Right ventricle myocardium superior (tissue), 1 donor: ENCODE measurements around the gene DAB2. TPM values are rescaled to one million over a fixed set of nuclear protein-coding genes. Genes with fewer than 3 reads are reported as not detected.
"Not testable (repeated sequence)": the region's sequence is repeated elsewhere in the genome, so short reads cannot be mapped to it uniquely, and the experiment has no call there.

Source experiments
- ATAC-seq: fragments of 200-7000 bp; cut with Tn5 transposase; one replicate; pipeline ENCODE4 v1.9.1; 2020; ENCODE audit warnings: mild to moderate bottlenecking; ENCODE audit not compliant: poor library complexity
- DNase-seq: peaks from one replicate; pipeline ENCODE4 v3.0.0-alpha.2; 2020
- intact Hi-C: fragments of 100-400 bp; cut with DNase I; formaldehyde crosslinking; loops from one replicate; pipeline ENCODE4 v1.11.2; 2022
- total RNA-seq: library from RNA; stranded (reverse); fragmentation: NEBNext Ultra II Directional; extraction: Animal tissue kit (Norgen Biotek cat#: 25700); gene quantifications from one replicate; pipeline ENCODE4 v1.2.1, GENCODE V29; 2021
- donor health status: DM: no; HTN: yes; CAD: no; lungs with severe emphysema.

DAB2 gene
- total RNA-seq, 1 donor from 2014 or later, result 29.9 TPM

DNA sequence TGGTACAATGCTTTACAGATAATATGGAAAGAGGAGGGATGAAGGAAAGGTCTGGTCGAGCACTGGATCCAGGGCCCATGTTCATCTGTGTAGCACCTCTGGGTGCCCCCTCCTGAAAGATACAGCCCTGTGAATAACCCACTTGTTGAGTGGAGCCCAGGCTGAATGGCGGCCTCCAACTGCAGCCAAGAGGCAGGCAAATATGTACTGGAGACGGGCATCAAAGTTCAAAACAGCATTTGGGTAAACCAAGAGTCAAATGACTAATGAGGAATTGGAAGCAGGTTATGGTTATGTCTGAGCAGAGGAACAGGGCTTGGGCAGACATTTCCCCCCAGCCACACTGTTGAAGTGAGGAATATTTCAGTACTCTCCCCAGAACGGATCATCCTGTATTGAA is 61.6 kb downstream of the DAB2 start:
- ATAC-seq (no peak), DNase-seq (no peak)
- intact Hi-C loops, result no loop called here

- intact Hi-C loops, result no loop called here
- no peak for DNase-seq
- ATAC-seq, result no peak
These were observed 62.1 kb downstream of the DAB2 start for GRCh38 chr5:39362646-39363045.

- DNase-seq, result no peak
- intact Hi-C loops, result no loop called here
- ATAC-seq, result no peak
These were observed 63.5 kb downstream of the DAB2 start for GRCh38 chr5:39361306-39361705.

DNA sequence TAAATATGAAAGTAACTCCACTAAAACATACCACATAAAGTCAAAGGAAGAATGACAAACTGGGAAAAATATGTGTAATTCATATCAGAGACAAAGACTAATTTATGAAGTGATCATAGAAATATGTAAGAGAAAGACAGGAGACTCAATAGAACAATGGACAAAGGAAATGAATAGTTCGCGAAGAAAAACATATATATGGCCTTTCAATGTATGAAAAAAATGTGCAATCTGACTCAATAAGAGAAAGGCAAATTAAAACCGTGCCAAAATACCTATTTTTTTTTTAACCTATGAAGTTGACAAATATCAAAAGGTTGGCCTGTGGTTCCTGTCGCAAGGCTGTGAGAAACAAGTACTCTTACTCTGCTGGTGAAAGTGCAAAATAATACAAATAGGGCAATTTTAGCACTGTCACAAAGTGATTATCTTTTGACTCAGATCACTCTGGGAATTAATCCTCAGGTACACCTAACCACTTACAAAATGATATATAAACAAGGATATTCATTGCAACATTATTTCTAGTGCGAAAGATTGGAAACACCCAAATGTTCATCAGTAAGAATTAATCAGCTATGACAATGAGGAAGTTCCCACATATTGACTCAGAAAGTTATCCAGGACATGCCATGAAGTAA is 64.2 kb downstream of the DAB2 start:
- intact Hi-C loops, result no loop called here
- ATAC-seq (no peak), DNase-seq (no peak)

DNA sequence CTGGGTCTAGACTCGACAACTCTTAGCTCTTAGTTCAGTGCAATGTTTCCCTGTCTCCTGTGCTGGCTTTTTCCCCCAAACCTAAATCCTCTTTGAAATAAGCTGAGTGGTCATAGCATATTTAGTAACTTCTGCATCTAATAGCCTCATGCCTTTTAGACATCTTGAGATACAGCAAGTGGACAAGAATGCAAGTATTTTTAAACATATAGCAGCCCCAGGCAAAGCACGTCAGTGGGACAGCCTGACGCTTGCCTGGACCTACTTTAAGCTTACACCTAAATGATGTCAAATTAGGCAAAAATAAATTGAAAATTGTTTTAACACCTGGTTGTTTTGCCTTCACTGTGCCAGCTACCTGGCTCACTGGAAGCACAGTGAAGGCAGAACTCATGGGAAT is 68.5 kb downstream of the DAB2 start:
- DNase-seq, result no peak
- no peak for ATAC-seq
- intact Hi-C loops, result no loop called here

GRCh38 chr5:39355324-39355723 is 69.5 kb downstream of the DAB2 start:
- intact Hi-C loops, result no loop called here
- DNase-seq (no peak), ATAC-seq (no peak)

DNA sequence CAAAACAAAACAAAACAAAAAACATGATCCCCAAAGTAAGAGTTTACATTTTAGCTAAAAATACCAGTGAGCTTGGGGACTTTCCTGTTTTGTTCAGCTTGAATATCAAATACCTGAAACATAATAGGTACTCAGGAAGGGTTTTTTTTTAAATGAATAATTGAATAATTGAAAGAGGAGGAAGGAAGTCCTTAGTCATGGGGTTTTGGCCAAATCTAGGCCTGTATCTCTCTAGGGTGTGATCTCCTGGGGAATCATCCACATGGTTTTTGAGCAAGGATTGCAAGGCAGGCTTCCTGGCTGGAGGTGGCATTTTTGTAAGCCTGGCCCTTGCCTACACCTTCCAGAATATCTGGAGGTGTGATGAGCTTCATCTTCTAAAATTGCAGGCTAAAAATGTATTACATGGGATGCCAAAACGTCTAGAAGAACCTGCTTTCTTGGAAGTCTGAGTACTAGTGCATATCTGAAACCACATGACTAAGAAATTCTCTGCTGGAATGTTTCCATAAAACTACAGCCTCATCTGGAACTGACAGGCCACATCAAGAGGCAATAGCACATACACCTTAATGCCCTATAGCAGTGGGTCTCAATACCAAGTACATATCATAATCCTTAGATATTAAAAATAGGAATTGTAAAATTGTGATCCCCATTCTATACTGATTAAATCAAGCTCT is 70.9 kb downstream of the DAB2 start:
- DNase-seq, result no peak
- no peak for ATAC-seq
- intact Hi-C loops, result no loop called here

GRCh38 chr5:39352951-39353350 is 71.8 kb downstream of the DAB2 start:
- intact Hi-C loops, result no loop called here
- no peak for DNase-seq
- no peak for ATAC-seq

DNA sequence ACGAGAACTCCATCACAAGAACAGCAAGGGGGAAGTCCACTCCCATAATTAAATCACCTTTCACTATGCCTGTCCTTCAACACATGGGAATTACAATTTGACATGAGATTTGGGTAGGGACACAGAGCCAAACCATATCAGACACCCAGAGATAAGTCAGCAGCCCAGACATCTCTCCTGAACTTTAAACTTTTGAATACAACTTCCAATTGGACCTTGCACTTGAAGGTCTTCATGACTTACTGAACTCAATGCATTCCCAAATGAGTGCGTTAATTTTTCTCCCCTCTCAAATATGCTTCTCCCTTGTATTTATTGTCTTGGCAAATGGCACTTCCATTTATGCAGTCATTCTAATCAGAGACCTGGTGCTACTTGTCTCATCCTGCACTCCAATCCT is 72.6 kb downstream of the DAB2 start:
- ATAC-seq (no peak), DNase-seq (no peak)
- intact Hi-C loops, result no loop called here

DNA sequence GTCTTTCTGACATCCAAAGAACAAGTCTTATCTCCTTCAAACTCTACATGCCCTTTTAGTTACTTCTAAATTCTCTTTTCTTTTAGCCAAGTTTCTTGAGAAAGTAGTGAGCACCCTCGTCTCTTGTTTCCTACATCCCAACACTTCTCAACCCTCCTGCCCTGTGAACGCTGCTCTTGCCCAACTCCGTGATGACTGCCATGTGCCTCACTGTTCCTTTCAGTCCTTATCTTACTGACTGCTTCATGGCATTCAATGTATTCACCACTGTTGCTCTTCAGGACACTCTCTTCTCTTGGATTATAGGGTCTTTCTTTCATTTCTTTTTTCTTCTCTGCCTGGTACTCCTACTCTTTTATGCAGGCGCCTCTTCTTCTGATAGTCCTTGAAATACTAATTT is 75.3 kb downstream of the DAB2 start:
- DNase-seq (no peak), ATAC-seq (no peak)
- intact Hi-C loops, result no loop called here

DNA sequence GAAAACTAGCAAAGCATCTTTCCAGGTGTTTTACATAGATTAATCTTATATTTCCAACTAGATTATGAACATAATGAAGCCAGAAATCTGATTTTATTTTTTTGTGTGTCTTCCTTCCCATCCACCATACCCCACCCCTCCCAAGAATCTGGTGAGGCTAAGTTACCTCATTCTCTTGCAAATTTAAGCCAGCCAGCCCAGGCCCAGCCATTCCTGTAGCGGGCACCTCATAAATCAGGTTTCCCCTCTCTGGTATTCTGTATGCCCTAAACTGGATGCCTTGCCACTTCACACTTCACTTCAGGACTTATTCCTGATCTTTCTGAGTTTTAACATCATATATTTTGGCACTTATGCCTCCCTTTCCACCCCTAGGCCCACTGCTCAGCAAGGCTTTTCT is 82.3 kb downstream of the DAB2 start:
- intact Hi-C loops, result no loop called here
- ATAC-seq (no peak), DNase-seq (no peak)

- no peak for ATAC-seq
- no peak for DNase-seq
- intact Hi-C loops, result no loop called here
These were observed 82.9 kb downstream of the DAB2 start for GRCh38 chr5:39341896-39342295.

GRCh38 chr5:39340506-39340905 is 84.3 kb downstream of the DAB2 start:
- no peak for ATAC-seq
- no peak for DNase-seq
- intact Hi-C loops, result no loop called here

DNA sequence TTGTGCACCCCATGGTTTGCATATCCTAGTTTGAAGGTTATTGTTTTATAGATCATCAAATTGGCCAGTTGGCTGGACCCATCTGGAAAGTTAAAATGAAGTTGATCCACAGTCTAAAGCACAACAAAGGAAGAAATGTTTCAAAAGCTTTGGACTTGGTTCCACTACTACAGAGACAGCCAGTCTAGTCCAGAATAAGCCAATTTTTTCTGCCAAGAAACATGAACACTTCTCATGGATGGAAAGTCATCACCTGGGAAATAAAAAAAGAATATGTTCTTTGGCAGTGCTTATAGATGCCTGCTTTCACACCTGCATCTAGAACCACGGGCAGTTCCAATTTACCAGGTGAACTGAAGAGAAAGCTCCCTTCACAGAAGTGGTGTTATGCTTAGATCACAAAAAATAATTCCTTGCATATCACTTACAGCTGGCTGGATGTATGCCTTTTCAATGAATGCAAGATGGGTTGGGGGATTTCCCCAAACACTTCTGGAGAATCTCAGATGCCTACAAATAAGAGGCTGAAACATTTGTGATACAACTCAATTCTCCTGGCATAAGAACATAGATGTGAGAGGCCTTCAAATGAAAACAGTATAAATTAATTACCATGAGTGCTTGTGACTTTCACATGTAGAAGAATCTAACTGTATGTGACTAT is 87.4 kb downstream of the DAB2 start:
- no peak for DNase-seq
- ATAC-seq, result no peak
- intact Hi-C loops, result no loop called here

- ATAC-seq, intact Hi-C loops, DNase-seq: not testable (repeated sequence)
These were observed 90.5 kb downstream of the DAB2 start for GRCh38 chr5:39334296-39334695.

DNA sequence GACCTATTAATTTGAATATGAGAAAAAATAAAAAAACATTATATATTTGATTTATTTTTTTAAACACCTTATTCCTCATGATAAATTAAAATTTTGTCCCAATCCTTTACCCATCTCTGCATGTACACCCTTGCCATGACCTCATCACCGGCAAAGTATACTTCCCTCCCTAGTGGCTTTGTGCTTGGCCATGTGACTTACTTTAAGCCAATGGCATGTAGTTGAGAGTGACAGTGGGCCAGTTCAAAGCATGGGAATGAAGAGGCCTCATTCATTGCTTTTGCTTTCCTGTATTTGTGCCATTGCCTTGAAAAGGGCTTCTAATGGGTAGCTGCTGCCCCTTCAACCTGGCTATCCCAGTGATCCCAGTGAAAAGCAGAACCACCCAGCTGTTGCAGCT is 91.7 kb downstream of the DAB2 start:
- intact Hi-C loops, result no loop called here

GRCh38 chr5:39331861-39332381 is 92.9 kb downstream of the DAB2 start:
- intact Hi-C loops, result no loop called here
- ATAC-seq (no peak), DNase-seq (no peak)

More for the DNA sequence above, 91.7 kb downstream of the DAB2 start:
- ATAC-seq (no peak), DNase-seq (no peak)

DNA sequence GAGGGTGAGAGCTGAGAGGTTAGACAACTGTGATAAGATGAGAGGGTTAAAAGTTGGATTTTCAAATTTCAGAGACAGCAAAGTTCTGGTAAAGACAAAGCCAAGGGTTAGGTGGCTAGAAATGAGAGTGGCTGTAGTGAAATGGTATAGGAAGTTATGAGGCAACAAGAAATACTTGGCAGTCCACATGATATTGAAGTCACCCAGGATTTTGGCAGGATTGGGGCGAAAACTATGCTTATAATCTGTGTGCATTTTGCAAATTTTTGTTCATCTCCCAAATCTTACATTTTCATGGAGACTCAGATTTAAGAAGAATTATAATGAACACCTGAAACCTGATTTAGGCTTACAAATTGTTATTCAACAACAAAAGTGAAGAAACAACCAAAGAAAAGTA is 96.0 kb downstream of the DAB2 start:
- DNase-seq (no peak), ATAC-seq (no peak)
- intact Hi-C loops, result no loop called here

DNA sequence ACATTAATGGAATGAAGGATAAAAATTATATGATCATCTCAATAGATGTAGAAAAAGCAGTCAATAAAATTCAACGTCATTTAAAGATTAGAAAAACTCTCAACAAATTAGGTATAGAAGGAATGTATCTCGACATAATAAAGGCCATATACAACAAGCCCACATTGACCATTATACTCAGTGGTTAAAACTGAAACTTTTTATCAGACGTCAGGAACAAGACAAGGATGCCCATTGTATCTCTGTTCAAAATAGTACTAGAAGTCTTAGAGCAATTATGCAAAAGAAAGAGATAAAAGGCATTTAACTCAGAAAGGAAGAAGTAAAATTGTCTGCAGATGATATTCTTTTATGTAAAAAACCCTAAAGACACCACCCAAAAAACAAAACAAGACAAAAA is 101.2 kb downstream of the DAB2 start:
- intact Hi-C loops, result no loop called here
- DNase-seq (no peak), ATAC-seq (no peak)
